Endothelial cell of umbilical vein (primary cell): ENCODE results near the gene HIKESHI. TPM values are rescaled to one million over a fixed set of nuclear protein-coding genes. Genes with fewer than 3 reads are reported as not detected.

Experiments
- BruUV-seq: library from RNA; stranded (reverse); fragments of 400-500 nt; replicated peaks from 2 replicates; lab custom pipeline; 2021; lab: Mats Ljungman, UMichigan
- CTCF ChIA-PET: fragments of 300-600, 350-600 bp; sonication (Branson Sonifier 250); formaldehyde crosslinking; loops from one replicate; lab custom pipeline; 2021; ENCODE audit warnings: antibody characterized with exemption, inconsistent platforms; lab: Charles Lee
- POLR2A ChIA-PET: fragments of 300-600, 350-600 bp; sonication (Branson Sonifier 250); formaldehyde crosslinking; loops from one replicate; lab custom pipeline; 2021; ENCODE audit warnings: antibody characterized with exemption, inconsistent platforms; lab: Charles Lee
- DNase-seq: peaks from one replicate; pipeline ENCODE4 v3.0.0-alpha.2; 2011; ENCODE audit warnings: low read depth, low spot score
- FAIRE-seq: peaks from 2 replicates; lab custom pipeline; 2011; peaks lifted over from hg19 to GRCh38; lab: Jason Lieb, UNC
- H2AFZ ChIP-seq: 2 replicates; pipeline ENCODE4 v1.6.0; 2012; ENCODE audit warnings: low read depth, low read length, control low read depth, inconsistent platforms
- H3K27ac ChIP-seq: 2 replicates; pipeline ENCODE4 v1.5.1; 2011; ENCODE audit warnings: low read depth, mild to moderate bottlenecking, control low read depth, low read length, moderate library complexity; ENCODE audit not compliant: insufficient read depth
- H3K27me3 ChIP-seq, 2 experiments: 2 replicates each; pipeline versions ENCODE4 v1.6.0 to v1.6.1; 2011; ENCODE audit warnings: low read length in 2 of 2, mixed read lengths in 1 of 2; ENCODE audit not compliant: control insufficient read depth in 2 of 2, insufficient read depth in 2 of 2
- H3K36me3 ChIP-seq, 2 experiments: 2 replicates in 1 of 2; 3 replicates in 1 of 2; pipeline ENCODE4 v1.5.1; 2011; ENCODE audit warnings: low read length in 2 of 2, mild to moderate bottlenecking in 1 of 2, moderate library complexity in 1 of 2; ENCODE audit not compliant: control insufficient read depth in 2 of 2, insufficient read depth in 2 of 2; ENCODE audit errors: extremely low read depth in 1 of 2
- H3K4me1 ChIP-seq: 3 replicates; pipeline ENCODE4 v1.5.1; 2011; ENCODE audit warnings: mild to moderate bottlenecking, low read length; ENCODE audit not compliant: control insufficient read depth, insufficient read depth; ENCODE audit errors: extremely low read depth
- H3K4me2 ChIP-seq: 2 replicates; pipeline ENCODE4 v1.6.1; 2011; ENCODE audit warnings: low read length, control low read depth, mixed read lengths; ENCODE audit not compliant: insufficient read depth
- H3K4me3 ChIP-seq, 3 experiments: fragments of 200-600 bp in 1 of 3; sonication (generic), shearing (Covaris generic) in 1 of 3; replicated peaks in 1 of 3; 2 replicates each; pipeline ENCODE4 v1.5.1; 2011 to 2016; ENCODE audit warnings: control low read depth in 3 of 3, low read length in 3 of 3, mild to moderate bottlenecking in 2 of 3, inconsistent platforms in 1 of 3, low read depth in 1 of 3, moderate library complexity in 1 of 3; ENCODE audit not compliant: insufficient read depth in 1 of 3
- H3K79me2 ChIP-seq: 2 replicates; pipeline ENCODE4 v1.6.0; 2012; ENCODE audit warnings: low read length, inconsistent platforms; ENCODE audit not compliant: control insufficient read depth, insufficient read depth
- H3K9ac ChIP-seq: replicated peaks from 2 replicates; pipeline ENCODE3; 2011; ENCODE audit warnings: low read length, control low read depth; ENCODE audit not compliant: insufficient read depth; ENCODE audit errors: extremely low read depth
- H3K9me1 ChIP-seq: replicated peaks from 3 replicates; pipeline ENCODE4 v1.6.0; 2011; ENCODE audit warnings: mild to moderate bottlenecking, low read length; ENCODE audit not compliant: control insufficient read depth, insufficient read depth; ENCODE audit errors: extremely low read depth
- H3K9me3 ChIP-seq: replicated peaks from 2 replicates; pipeline ENCODE4 v1.5.1; 2012; ENCODE audit warnings: low read length, inconsistent platforms; ENCODE audit not compliant: control insufficient read depth, insufficient read depth
- H4K20me1 ChIP-seq: replicated peaks from 2 replicates; pipeline ENCODE3; 2011; ENCODE audit warnings: mild to moderate bottlenecking, low read length; ENCODE audit not compliant: control insufficient read depth, insufficient read depth; ENCODE audit errors: extremely low read depth
- CTCF ChIP-seq, 2 donors: IDR thresholded peaks; 1 replicate in 1 of 2; 2 replicates in 1 of 2; pipeline ENCODE4 v1.5.1; 2011; ENCODE audit warnings: low read length in 2 of 2, mild to moderate bottlenecking in 2 of 2, moderate library complexity in 2 of 2, control low read depth in 1 of 2, inconsistent platforms in 1 of 2, low read depth in 1 of 2; ENCODE audit not compliant: insufficient read depth in 1 of 2; ENCODE audit errors: extremely low read depth in 1 of 2
- EZH2 ChIP-seq: IDR thresholded peaks from 2 replicates; pipeline ENCODE4 v1.6.1; 2012; ENCODE audit warnings: borderline replicate concordance, low read depth, mild to moderate bottlenecking, moderate library complexity, low read length, inconsistent platforms; ENCODE audit not compliant: severe bottlenecking
- FOS ChIP-seq: IDR thresholded peaks from 2 replicates; pipeline ENCODE4 v1.6.1; 2011; ENCODE audit warnings: mild to moderate bottlenecking, low read length, moderate library complexity, borderline replicate concordance; ENCODE audit not compliant: insufficient read depth
- GATA2 ChIP-seq: IDR thresholded peaks from 2 replicates; pipeline ENCODE4 v1.7.0; 2011; ENCODE audit warnings: low read depth, mild to moderate bottlenecking, moderate library complexity, mixed read lengths, low read length; ENCODE audit not compliant: insufficient read length, insufficient read depth
- JUN ChIP-seq: IDR thresholded peaks from 2 replicates; pipeline ENCODE4 v1.6.1; 2011; ENCODE audit warnings: borderline replicate concordance, low read depth; ENCODE audit not compliant: insufficient read length, insufficient read depth
- MYC ChIP-seq: IDR thresholded peaks from one replicate; pipeline ENCODE4 v1.6.1; 2011; ENCODE audit warnings: mild to moderate bottlenecking, low read depth, low read length
- POLR2A ChIP-seq: IDR thresholded peaks from 2 replicates; pipeline ENCODE4 v1.6.1; 2012; ENCODE audit warnings: low read depth, mild to moderate bottlenecking, control low read depth, low read length
- POLR2AphosphoS5 ChIP-seq: IDR thresholded peaks from 2 replicates; pipeline ENCODE4 v1.6.1; 2012; ENCODE audit warnings: low read depth, mild to moderate bottlenecking, control low read depth, low read length, moderate library complexity; ENCODE audit not compliant: insufficient read depth
- dilution Hi-C: fragments of 300-500 bp; cut with MboI; formaldehyde crosslinking; loops from one replicate; pipeline ENCODE4 v1.15.0; 2019; ENCODE audit warnings: low sequenced_read_pairs; ENCODE audit not compliant: extremely low pct_ligation_motif_present
- intact Hi-C: fragments of 100-400 bp; cut with micrococcal nuclease; formaldehyde crosslinking; loops from one replicate; pipeline ENCODE4 v1.10.0; 2022
- polyA plus RNA-seq, 4 experiments: library from polyadenylated mRNA; depleted of rRNA in 3 of 4; stranded (reverse) in 3 of 4; unstranded in 1 of 4; fragments of >200 nt; gene quantifications; 2 replicates each; pipeline versions ENCODE4 v1.2.1 to v1.2.3, GENCODE V29; 2011 to 2012; ENCODE audit warnings: missing spikeins in 1 of 4
- total RNA-seq: library from RNA; stranded (reverse); gene quantifications from 2 replicates; pipeline ENCODE4 v1.2.3, GENCODE V29; 2021
- TF ChIP-seq, protein P1 (sequence below): IDR thresholded peaks from 2 replicates; pipeline ENCODE4 v1.6.1; 2011; ENCODE audit not compliant: insufficient read depth, insufficient read length

The HIKESHI gene
- total and polyA plus RNA-seq, 2 donors (not counting 3 experiments of a cell fraction or from before 2014, with no cell fraction given), result 40.2 to 66.9 TPM

DNA sequence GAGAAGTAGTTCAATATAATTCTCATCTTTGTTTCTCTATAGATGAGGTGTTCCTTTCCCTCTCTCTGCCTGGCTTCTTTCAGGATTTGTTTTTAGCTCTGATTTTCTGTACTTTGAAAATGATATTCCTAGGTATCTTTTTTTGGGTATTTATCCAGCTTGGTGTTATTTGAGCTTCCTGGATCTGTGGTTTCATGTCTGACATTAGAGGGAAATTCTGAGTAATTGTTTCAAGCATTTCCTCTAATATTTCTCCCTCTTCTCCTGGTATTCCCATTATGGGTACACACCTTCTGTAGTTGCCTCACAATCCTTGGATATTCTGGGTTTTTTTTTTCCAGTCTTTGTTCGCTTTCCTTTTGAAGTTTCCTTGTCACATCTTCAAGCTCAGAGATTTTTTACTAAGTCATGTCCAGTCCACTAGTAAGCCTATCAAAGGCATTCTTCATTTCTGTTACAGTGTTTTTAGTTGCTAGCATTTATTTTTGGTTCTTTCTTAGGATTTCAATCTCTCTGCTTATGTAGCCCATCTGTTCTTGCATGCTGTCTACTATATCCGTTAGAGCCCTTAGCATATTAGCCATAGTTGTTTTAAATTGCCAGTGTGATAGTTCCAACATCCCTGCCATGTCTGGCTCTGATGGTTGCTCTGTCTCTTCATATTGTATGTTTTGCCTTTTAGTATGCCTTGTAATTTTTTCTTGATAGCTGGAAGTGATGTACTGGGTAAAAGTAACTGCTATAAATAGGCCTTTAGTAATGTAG, 78.4 kb downstream of the HIKESHI start:
- peak overlapping the region; percentile 13 for H2AFZ ChIP-seq
- dilution Hi-C loops, result no loop called here
- no peak overlapping the region for H3K4me3 ChIP-seq
- peak overlapping the region; percentile 5 for H3K4me2 ChIP-seq
- no peaks in the 10 kb centered on the region for H3K36me3 ChIP-seq
- peak; percentile 25 for TF ChIP-seq FOS
- no peak for TF ChIP-seq EZH2
- no peak for FAIRE-seq
- ChIA-PET CTCF (interaction anchor here (0.7 to 4.1 kb wide), 5 partner anchors 9 to 21 kb away, joined by 3 to 14 read pairs (median 4); no protein-coding TSS in a partner anchor), POLR2A (no interaction called here)
- H3K79me2 ChIP-seq, result no peaks in the 10 kb centered on the region
- no peak overlapping the region for H3K9ac ChIP-seq
- no peaks in the 10 kb centered on the region for H3K27me3 ChIP-seq
- intact Hi-C loops, result no loop called here
- no peaks in the 10 kb centered on the region for H3K9me1 ChIP-seq
- BruUV-seq, result no TSS peak
- no peaks in the 10 kb centered on the region for H3K9me3 ChIP-seq
- H3K4me1 ChIP-seq, result peaks cover 6% of the 10 kb centered on the region
- H4K20me1 ChIP-seq, result no peaks in the 10 kb centered on the region
- DNase-seq, result peak; percentile 41
- no peak overlapping the region for H3K27ac ChIP-seq

- Histone ChIP-seq H3K9me3 (no peaks in the 10 kb centered on the region), H3K4me3 (no peak overlapping the region), H3K27ac (no peak overlapping the region), H3K9me1 (no peaks in the 10 kb centered on the region), H3K27me3 (no peaks in the 10 kb centered on the region), H3K36me3 (no peaks in the 10 kb centered on the region), H4K20me1 (no peaks in the 10 kb centered on the region), H3K4me1 (peaks cover 6% of the 10 kb centered on the region), H3K79me2 (no peaks in the 10 kb centered on the region), H2AFZ (no peak overlapping the region), H3K9ac (no peak overlapping the region), H3K4me2 (no peak overlapping the region)
- intact Hi-C loops (no loop called here), dilution Hi-C loops (no loop called here)
- FAIRE-seq, result no peak
- no TSS peak for BruUV-seq
- DNase-seq, result no peak
- ChIA-PET POLR2A (no interaction called here), CTCF (interaction anchor here (1.6 to 4.1 kb wide), 2 partner anchors 13 to 23 kb away, joined by 3 to 14 read pairs; no protein-coding TSS in a partner anchor)
- TF ChIP-seq FOS (no peak), POLR2AphosphoS5 (no peak), CTCF (IDR thresholded peaks at IDR 0.05; ENCODE audit: extremely low read depth in 1 of 2, insufficient read depth in 1 of 2, low read depth in 1 of 2, low read length in 2 of 2) (no peak), POLR2A (no peak), MYC (no peak), EZH2 (no peak), JUN (no peak), GATA2 (no peak)
- TF ChIP-seq, protein P1, sequence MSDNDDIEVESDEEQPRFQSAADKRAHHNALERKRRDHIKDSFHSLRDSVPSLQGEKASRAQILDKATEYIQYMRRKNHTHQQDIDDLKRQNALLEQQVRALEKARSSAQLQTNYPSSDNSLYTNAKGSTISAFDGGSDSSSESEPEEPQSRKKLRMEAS, result no peak
Measured at GRCh38 chr11:86383041-86383955, 81.3 kb downstream of the HIKESHI start.
